ENCODE measurements around the gene EGLN2.
A peak's percentile ranks its signal among the peaks of the same experiment; 100 is the strongest.
"Not testable (repeated sequence)": the region's sequence is repeated elsewhere in the genome, so short reads cannot be mapped to it uniquely, and the experiment has no call there.

The EGLN2 gene

DNA sequence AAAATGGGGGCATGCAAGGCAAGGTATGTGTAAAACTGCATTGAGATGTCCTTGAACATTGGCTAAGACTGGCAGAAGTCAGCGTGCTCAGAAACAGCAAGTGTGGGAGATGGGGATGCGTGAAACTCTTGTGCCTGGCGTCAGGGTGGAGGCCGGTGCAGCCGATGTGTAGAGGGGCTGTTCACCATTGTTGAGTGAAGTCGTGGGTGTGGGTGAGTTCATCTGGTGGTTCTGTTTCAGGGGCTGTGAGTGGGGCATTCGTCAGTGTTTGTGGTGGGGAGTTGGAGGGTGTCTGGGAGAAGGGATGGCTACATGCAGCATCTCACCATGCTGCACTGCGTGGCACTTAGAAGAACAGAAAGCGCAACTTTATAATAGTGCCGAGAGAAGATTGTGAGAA, 35.0 kb upstream of the EGLN2 start:
- Mint-ChIP-seq H3K27ac (no peak overlapping the region), H3K4me1 (peaks cover 8% of the 10 kb centered on the region), H3K9me3 (no peaks in the 10 kb centered on the region), H3K4me3 (no peak overlapping the region), H3K36me3 (peaks cover 47% of the 10 kb centered on the region), H3K27me3 (no peaks in the 10 kb centered on the region)
- DNase-seq (ENCODE audit: low spot score in 2 of 2) (no peak), ATAC-seq (ENCODE audit: low read depth) (no peak)

DNA sequence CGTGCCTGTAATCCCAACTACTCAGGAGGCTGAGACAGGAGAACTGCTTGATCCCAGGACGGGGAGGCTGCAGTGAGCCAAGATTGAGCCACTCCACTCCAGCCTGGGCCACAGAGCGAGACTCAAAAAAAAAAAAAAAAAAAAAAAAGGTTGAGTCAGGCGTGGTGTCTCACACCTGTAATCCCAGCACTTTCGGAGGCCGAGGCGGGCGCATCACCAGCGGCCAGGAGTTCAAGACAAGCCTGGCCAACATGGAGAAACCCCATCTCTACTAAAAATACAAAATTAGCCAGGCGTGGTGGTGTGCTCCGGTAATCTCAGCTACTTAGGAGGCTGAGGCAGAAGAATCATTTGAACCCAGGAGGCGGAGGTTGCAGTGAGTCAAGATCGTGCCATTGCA, 32.6 kb upstream of the EGLN2 start:
- not testable (repeated sequence) for DNase-seq (ENCODE audit: low spot score in 2 of 2); H3K27ac Mint-ChIP-seq; H3K27me3 Mint-ChIP-seq; H3K9me3 Mint-ChIP-seq; H3K4me3 Mint-ChIP-seq; ATAC-seq (ENCODE audit: low read depth)
- Mint-ChIP-seq H3K36me3 (peaks cover 44% of the 10 kb centered on the region), H3K4me1 (peaks cover 13% of the 10 kb centered on the region)

DNA sequence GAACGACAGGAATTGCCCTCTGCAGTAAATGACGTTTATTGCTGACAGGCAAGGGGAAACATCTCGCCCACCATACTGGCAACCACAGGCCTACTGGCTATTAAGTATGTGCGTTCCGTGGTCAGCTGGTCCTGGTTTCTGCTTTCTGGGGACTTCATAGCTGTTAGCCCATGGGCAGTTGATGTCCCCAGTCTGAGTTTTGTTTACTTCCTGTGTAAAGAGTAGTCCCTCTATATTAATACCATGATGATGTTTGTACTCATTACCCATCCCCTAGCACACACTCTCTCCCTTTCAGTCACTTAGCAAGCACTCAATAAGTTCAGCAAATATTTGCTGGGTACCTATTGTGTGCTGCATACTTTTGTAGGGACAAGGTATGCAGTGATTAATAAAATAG, 30.1 kb upstream of the EGLN2 start:
- H3K4me3 Mint-ChIP-seq, result no peak overlapping the region
- ATAC-seq (ENCODE audit: low read depth) (no peak), DNase-seq (ENCODE audit: low spot score in 2 of 2) (no peak)
- H3K27me3 Mint-ChIP-seq, result no peaks in the 10 kb centered on the region
- no peak overlapping the region for H3K27ac Mint-ChIP-seq
- H3K4me1 Mint-ChIP-seq, result peaks cover 10% of the 10 kb centered on the region
- peaks cover 27% of the 10 kb centered on the region for H3K36me3 Mint-ChIP-seq
- peaks cover 4% of the 10 kb centered on the region for H3K9me3 Mint-ChIP-seq

DNA sequence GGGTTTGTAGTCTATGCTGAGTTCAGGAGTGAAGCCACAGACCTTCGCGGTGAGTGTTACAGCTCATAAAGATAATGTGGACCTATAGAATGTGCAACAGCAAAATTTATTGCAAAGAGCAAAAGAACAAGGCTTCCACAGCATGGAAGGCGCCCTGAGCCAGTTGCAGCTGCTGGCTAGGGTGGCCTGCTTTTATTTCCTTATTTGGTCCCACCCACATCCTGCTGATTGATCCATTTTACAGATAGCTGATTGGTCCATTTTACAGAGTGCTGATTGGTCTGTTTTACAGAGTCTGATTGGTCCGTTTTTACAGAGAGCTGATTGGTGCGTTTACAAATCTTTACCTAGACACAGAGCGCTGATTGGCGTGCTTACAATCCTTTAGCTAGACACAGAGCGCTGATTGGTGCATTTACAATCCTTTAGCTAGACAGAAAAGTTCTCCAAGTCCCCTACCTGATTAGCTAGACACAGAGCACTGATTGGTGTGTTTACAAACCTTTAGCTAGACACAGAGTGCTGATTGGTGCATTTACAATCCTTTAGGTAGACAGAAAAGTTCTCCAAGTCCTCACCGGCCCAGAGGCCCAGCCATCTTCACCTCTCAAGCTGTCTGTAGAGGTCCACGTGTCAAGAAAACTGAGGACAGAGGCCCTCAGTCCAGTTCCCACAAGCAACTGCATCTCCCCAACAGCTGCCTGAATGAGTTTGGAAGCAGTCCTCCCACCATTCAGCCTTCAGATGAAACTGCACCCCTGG, 27.7 kb upstream of the EGLN2 start:
- ATAC-seq (ENCODE audit: low read depth), result peak; percentile 27
- H3K27ac Mint-ChIP-seq, result not testable (repeated sequence)

DNA sequence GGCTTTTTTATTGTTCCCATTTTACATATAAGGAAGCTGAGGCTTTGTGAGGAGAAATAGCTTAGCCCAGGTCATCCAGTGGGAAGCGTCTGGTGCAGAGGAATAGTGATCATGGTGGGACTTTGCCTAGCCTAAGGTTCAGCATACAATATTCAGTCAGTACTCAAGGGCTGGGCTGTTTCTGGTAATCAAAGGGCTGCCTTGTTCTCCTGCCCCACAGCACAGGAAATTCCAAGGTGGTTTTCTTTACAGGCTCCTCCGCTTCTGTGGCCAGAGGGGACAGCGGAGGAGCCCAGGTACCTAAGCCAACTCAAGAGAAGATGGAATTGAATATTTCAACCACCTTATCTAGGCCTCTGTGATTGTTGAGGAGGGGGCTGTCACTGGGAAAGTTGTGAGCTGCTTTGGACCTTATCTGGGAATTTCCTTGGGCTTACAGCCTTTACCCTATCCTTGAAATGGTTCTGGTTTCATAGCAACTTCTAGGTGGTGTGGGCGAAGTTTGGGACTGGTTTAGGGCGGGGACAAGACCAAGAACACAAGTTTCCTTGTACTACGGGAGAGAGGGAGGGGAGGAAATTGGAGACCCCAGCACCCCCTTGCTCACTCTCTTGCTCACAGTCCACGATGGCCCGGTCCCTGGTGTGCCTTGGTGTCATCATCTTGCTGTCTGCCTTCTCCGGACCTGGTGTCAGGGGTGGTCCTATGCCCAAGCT, 23.9 kb upstream of the EGLN2 start, which contains the start of gene MIA:
Gene MIA (plus strand): TSS at position 606 of the 716 bp plus-strand sequence. CDS start 22 bp downstream, at position 628.
- peaks cover 32% of the 10 kb centered on the region for H3K4me1 Mint-ChIP-seq
- peak within 1 kb of the TSS; percentile 36 for H3K27ac Mint-ChIP-seq
- H3K27me3 Mint-ChIP-seq, result no peaks in the 10 kb centered on the region

More for the DNA sequence above, 27.7 kb upstream of the EGLN2 start:
- not testable (repeated sequence) for H3K27me3 Mint-ChIP-seq; H3K4me3 Mint-ChIP-seq; H3K9me3 Mint-ChIP-seq; DNase-seq (ENCODE audit: low spot score in 2 of 2)
- Mint-ChIP-seq H3K4me1 (peaks cover 17% of the 10 kb centered on the region), H3K36me3 (peaks cover 16% of the 10 kb centered on the region)

DNA sequence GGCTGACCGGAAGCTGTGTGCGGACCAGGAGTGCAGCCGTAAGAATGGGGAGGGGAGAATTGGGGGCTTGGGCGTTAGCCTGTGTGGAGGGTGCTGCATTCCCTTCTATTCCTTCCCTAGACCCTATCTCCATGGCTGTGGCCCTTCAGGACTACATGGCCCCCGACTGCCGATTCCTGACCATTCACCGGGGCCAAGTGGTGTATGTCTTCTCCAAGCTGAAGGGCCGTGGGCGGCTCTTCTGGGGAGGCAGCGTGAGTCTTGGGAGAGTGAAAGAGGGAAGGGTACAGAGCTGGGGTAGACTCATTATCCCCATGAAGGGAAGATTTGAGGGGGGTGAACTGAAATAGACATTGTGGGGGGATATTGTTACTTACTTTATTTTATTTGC, 23.4 kb upstream of the EGLN2 start:
- Mint-ChIP-seq H3K27me3 (no peaks in the 10 kb centered on the region), H3K4me1 (peaks cover 34% of the 10 kb centered on the region), H3K27ac (peak overlapping the region; percentile 36), H3K9me3 (peaks cover 1% of the 10 kb centered on the region), H3K36me3 (peaks cover 12% of the 10 kb centered on the region), H3K4me3 (peak overlapping the region; percentile 43)
- ATAC-seq (ENCODE audit: low read depth), result no peak
- DNase-seq (ENCODE audit: low spot score in 2 of 2), result no peak

More for the DNA sequence above, 23.9 kb upstream of the EGLN2 start, which contains the start of gene MIA:
- Mint-ChIP-seq H3K9me3 (peaks cover 4% of the 10 kb centered on the region), H3K36me3 (peaks cover 9% of the 10 kb centered on the region), H3K4me3 (peak within 1 kb of the TSS; percentile 43)
- ATAC-seq (ENCODE audit: low read depth), result no peak
- no peak for DNase-seq (ENCODE audit: low spot score in 2 of 2)

DNA sequence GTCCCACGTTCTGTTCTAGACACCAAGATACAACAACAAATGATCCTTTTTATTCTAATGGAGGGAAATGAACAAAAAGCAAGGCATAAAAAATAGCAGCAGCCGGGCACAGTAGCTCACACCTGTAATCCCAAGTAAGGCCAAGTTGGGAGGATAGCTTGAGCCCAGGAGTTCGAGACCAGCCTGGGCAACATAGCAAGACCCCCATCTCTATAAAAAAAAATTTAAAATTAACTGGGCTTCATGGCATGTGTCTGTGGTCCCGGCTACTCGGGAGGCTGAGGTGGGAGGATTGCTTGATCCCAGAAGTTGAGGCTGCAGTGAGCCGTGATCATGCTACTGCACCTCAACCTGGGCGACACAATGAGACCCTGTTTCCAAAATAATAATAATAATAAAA, 22.6 kb upstream of the EGLN2 start:
- Mint-ChIP-seq H3K27ac (peak overlapping the region; percentile 95), H3K27me3 (no peaks in the 10 kb centered on the region), H3K4me1 (peaks cover 37% of the 10 kb centered on the region), H3K9me3 (peaks cover 1% of the 10 kb centered on the region), H3K4me3 (no peak overlapping the region), H3K36me3 (peaks cover 16% of the 10 kb centered on the region)
- DNase-seq (ENCODE audit: low spot score in 2 of 2) (no peak), ATAC-seq (ENCODE audit: low read depth) (no peak)

DNA sequence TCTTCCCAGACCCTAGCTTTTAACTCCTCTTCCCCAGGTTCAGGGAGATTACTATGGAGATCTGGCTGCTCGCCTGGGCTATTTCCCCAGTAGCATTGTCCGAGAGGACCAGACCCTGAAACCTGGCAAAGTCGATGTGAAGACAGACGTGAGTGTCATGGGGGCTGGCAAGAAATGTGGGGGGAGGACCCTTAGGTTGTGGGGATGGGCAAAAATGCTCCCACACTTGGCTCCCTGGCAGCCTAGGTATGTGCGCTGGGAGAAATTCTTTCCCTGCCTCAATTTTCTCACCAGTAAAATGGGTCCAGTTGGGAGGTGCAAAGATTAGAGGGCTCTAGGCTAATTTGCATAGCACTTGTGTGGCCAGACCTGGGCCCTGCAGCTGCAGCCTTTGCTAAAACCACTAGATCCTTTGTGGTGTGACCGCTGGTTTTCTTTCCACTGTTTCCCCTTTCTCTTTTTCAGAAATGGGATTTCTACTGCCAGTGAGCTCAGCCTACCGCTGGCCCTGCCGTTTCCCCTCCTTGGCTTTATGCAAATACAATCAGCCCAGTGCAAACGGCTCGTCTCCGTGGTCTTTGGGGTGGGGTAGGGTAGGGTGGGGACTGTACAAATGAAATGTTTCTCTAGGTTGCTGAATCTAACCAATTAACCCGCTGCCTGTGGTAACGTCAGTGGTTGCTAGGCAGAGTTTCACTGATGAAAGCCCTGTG, 21.9 kb upstream of the EGLN2 start:
- no peaks in the 10 kb centered on the region for H3K27me3 Mint-ChIP-seq

DNA sequence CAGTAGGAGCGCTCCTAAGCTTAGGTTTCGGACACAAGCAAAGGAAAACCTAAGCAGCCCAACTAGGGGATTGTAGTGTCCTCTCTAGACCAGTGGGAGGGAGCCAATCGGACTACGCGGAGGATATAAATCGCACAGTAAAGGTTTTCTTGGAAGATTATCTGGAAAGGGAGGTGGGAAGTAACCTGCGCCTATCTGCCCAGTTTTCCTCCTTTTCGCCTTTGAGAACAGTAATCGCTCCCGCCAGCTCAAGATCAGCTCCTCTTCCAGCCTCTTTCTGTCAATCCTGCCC, 21.4 kb upstream of the EGLN2 start:
- Mint-ChIP-seq H3K9me3 (no peaks in the 10 kb centered on the region), H3K36me3 (peaks cover 20% of the 10 kb centered on the region), H3K4me3 (peak overlapping the region; percentile 91), H3K27me3 (no peaks in the 10 kb centered on the region), H3K27ac (peak overlapping the region; percentile 95), H3K4me1 (peaks cover 43% of the 10 kb centered on the region)
- DNase-seq (ENCODE audit: low spot score in 2 of 2) (peak in 1 of 2 donors; percentile 82), ATAC-seq (ENCODE audit: low read depth) (no peak)

More for the DNA sequence above, 21.9 kb upstream of the EGLN2 start:
- Mint-ChIP-seq H3K36me3 (peaks cover 18% of the 10 kb centered on the region), H3K4me3 (peak overlapping the region; percentile 91), H3K9me3 (no peaks in the 10 kb centered on the region), H3K27ac (peak overlapping the region; percentile 95), H3K4me1 (peaks cover 41% of the 10 kb centered on the region)
- peak; percentile 63 for ATAC-seq (ENCODE audit: low read depth)
- DNase-seq (ENCODE audit: low spot score in 2 of 2), result peak; percentile 32 to 90

DNA sequence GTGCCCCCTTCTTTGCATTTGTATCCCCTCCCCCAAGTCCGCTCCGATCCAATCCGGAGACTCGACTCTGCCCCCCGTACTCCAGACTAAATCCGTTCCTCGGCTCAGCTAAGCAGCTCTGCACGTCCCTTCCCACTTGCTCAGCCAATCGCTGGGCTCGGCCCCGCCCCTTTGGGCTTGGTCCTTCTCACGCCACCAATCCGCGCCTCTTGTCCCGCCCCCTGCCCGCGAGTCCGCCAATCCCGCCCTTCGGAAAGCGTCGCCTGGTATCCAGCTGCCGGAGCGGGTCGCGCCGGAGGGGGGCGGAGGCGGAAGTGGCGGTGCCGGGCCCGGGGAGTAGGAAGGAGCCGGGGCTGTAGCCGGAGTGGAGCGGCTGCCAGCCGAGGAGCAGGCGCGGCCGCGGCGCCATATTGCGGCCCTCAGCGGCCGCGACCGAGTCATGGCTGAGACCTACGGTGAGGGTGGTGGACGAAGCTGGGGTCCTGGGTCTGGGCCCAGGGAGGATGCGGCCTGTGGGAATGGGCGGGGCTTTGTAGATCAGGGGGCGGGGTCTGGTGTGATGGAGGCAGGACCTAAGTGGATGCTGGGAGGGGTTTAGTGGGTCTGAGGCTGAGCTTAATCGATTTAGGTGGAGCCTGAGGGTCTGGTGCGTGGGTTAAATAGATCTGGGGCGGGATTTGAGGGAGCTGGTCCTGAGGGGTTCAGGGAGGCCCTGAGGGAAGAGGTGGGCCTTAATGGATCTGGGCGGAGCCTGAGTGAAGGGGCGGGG, 20.9 kb upstream of the EGLN2 start, which contains the start of gene RAB4B:
Gene RAB4B (plus strand): TSS at position 311 of the 769 bp plus-strand sequence. CDS start 129 bp downstream, at position 440.
- Mint-ChIP-seq H3K4me1 (peaks cover 43% of the 10 kb centered on the region), H3K27ac (peak within 1 kb of the TSS; percentile 95), H3K36me3 (peaks cover 20% of the 10 kb centered on the region), H3K4me3 (peak within 1 kb of the TSS; percentile 91), H3K9me3 (no peaks in the 10 kb centered on the region), H3K27me3 (no peaks in the 10 kb centered on the region)
- ATAC-seq (ENCODE audit: low read depth) (peak; percentile 72), DNase-seq (ENCODE audit: low spot score in 2 of 2) (peak; percentile 95 to 99)

DNA sequence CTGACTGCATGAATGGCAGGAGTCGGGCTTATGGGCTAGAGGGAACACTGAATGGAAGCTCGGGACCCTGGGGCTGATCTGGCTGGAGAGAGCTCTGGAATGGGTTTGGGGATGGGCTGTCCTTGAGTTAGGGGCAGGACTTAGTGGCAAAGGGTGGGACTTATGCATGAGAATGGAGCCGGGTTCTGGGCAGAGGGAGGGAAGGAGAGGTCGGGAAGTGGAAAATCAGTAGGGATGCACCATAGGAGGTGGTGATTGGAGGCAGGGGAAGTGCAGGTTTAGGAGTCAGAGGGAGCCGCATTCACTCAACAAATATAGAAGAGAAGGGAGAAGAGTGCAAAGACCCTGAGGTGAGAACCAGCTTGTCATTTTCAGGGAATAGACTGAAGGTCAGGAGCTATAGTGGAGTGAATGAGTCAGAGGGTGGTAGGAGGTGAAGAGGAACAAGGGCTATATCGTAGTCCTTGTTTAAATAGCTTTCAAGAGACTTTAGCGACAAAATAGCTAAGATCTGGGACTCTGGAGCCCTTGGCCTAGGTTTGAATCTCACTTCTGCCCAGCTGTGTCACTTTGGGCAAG, 20.2 kb upstream of the EGLN2 start:
- Mint-ChIP-seq H3K36me3 (peaks cover 23% of the 10 kb centered on the region), H3K9me3 (no peaks in the 10 kb centered on the region), H3K27me3 (no peaks in the 10 kb centered on the region), H3K4me3 (peak overlapping the region; percentile 91), H3K4me1 (peaks cover 47% of the 10 kb centered on the region), H3K27ac (peak overlapping the region; percentile 95)
- no peak for ATAC-seq (ENCODE audit: low read depth)
- no peak for DNase-seq (ENCODE audit: low spot score in 2 of 2)

DNA sequence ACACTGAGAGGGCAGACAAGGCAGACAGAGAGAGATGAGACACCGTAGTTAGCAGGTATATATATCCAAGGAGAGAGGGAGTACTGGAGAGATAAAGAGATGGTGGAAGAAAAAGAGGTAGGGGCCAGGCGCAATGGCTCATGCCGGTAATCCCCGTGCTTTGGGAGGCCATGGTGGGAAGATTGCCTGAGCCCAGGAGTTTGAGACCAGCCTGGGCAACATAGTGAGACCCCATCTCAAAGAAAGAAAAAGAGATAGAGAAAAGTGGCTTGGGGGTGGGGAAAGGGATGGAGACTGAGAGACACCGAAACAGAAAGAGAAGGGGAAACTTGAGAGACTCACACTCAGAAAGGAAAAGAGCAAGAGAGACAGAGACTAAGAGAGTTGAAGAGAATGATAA, 18.4 kb upstream of the EGLN2 start:
- Mint-ChIP-seq H3K4me1 (peaks cover 46% of the 10 kb centered on the region), H3K4me3 (no peak overlapping the region), H3K27me3 (no peaks in the 10 kb centered on the region), H3K27ac (peak overlapping the region; percentile 46), H3K9me3 (no peaks in the 10 kb centered on the region), H3K36me3 (peaks cover 25% of the 10 kb centered on the region)
- ATAC-seq (ENCODE audit: low read depth), result no peak
- no peak for DNase-seq (ENCODE audit: low spot score in 2 of 2)

DNA sequence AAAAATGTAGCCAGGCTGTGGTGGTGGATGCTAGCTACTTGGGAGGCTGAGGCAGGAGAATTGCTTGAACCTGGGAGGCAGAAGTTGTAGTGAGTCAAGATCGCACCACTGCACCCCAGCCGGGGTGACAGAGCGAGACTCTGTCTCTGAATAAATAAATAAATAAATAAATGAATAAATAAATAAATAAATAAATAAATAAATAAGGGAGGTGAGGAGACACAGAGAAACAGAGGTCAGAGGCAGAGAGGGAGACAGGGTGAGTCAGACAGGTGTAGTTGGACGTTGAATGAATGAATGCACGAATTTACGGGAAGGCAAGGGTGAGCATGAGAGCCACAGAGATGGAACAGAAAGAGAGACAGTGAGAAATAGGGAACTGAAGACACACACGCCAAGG, 17.9 kb upstream of the EGLN2 start:
- Mint-ChIP-seq H3K4me1 (peaks cover 45% of the 10 kb centered on the region), H3K27me3 (no peaks in the 10 kb centered on the region), H3K9me3 (no peaks in the 10 kb centered on the region), H3K27ac (peak overlapping the region; percentile 46), H3K4me3 (no peak overlapping the region), H3K36me3 (peaks cover 29% of the 10 kb centered on the region)
- ATAC-seq (ENCODE audit: low read depth) (no peak), DNase-seq (ENCODE audit: low spot score in 2 of 2) (no peak)

All from memory B cell (primary cell).